WTC11 (cell line): ENCODE measurements around the gene SRSF9.

ENCODE experiments used
- HMGXB4 ChIP-seq: sonication (generic); formaldehyde crosslinking; IDR thresholded peaks from 2 replicates; pipeline ENCODE4 v1.8.1; 2023; ENCODE audit warnings: mild to moderate bottlenecking, moderate library complexity, missing genetic modification reagents
- MXD4 ChIP-seq: fragments of 250-450 bp; sonication (Bioruptor Pico); IDR thresholded peaks from 2 replicates; pipeline ENCODE4 v1.8.0; 2021; ENCODE audit warnings: mild to moderate bottlenecking, moderate library complexity, borderline replicate concordance
- TCF7 ChIP-seq: sonication (generic); formaldehyde crosslinking; IDR thresholded peaks from 2 replicates; pipeline ENCODE4 v1.8.0; 2022; ENCODE audit warnings: mild to moderate bottlenecking, low read depth, missing genetic modification reagents, moderate library complexity
- ZNF232 ChIP-seq: sonication (generic); formaldehyde crosslinking; IDR thresholded peaks from 2 replicates; pipeline ENCODE4 v1.8.0; 2022; ENCODE audit warnings: mild to moderate bottlenecking, missing genetic modification reagents
- TF ChIP-seq, protein P1 (sequence below): fragments of 200-600 bp; IDR thresholded peaks from 2 replicates; pipeline ENCODE4 v1.8.0; 2022; ENCODE audit warnings: antibody characterized with exemption

- no peak for TF ChIP-seq MXD4 (CRISPR knock-in tag)
- no peak for TF ChIP-seq ZNF232 (CRISPR knock-in tag)
- TF ChIP-seq, protein P1, sequence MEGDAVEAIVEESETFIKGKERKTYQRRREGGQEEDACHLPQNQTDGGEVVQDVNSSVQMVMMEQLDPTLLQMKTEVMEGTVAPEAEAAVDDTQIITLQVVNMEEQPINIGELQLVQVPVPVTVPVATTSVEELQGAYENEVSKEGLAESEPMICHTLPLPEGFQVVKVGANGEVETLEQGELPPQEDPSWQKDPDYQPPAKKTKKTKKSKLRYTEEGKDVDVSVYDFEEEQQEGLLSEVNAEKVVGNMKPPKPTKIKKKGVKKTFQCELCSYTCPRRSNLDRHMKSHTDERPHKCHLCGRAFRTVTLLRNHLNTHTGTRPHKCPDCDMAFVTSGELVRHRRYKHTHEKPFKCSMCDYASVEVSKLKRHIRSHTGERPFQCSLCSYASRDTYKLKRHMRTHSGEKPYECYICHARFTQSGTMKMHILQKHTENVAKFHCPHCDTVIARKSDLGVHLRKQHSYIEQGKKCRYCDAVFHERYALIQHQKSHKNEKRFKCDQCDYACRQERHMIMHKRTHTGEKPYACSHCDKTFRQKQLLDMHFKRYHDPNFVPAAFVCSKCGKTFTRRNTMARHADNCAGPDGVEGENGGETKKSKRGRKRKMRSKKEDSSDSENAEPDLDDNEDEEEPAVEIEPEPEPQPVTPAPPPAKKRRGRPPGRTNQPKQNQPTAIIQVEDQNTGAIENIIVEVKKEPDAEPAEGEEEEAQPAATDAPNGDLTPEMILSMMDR = no peak
- no peak for TF ChIP-seq HMGXB4 (CRISPR knock-in tag)
- TF ChIP-seq TCF7 = no peak
Measured at GRCh38 chr12:120472521-120472920, 3.0 kb upstream of the SRSF9 start.
